ENCODE results near the gene APLP2. TPM values are rescaled to one million over a fixed set of nuclear protein-coding genes. Genes with fewer than 3 reads are reported as not detected.

APLP2 gene
- total RNA-seq, 1 experiment from 2014 or later, result 210 TPM

DNA sequence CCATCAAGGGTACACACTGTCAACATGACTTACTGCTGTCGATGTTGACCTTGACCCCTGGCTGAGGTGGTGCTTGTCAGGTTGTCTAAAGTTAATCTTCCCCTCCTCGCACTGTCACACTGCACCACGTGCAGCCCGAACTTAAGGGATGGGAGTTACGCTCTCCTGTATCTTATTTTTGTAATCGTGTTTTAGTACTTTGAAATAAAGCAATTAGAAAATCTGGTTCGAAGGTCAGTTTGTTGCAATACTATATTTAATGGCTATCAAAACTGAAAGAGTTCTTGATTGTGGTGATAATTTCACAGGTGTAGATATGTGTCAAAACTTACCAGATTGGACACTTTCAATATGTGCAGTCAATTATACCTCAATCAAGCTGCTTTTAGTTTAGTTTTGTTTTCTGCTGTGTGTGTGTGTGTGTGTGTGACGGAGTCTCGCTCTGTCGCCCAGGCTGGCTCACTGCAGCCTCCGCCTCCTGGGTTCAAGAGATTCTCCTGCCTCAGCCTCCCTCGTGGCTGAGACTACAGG is 79.2 kb downstream of the APLP2 start:
- no peak overlapping the region for H3K4me3 ChIP-seq (replicated peaks in 1 of 2; ENCODE audit: low read depth in 1 of 2, low read length in 2 of 2)
- no TSS peak for BruUV-seq (replicated peaks)
- H3K27me3 ChIP-seq (ENCODE audit: insufficient read depth, low read length), result no peaks in the 10 kb centered on the region
- no peak overlapping the region for H3K9ac ChIP-seq (ENCODE audit: low read length)
- TF ChIP-seq POLR2AphosphoS5 (IDR thresholded peaks at IDR 0.05; ENCODE audit: low read depth, low read length), result no peak
- no peak for TF ChIP-seq POLR2A (IDR thresholded peaks at IDR 0.05; ENCODE audit: borderline replicate concordance, extremely low read depth, insufficient read depth, insufficient read length)
- TF ChIP-seq ZFX (IDR thresholded peaks at IDR 0.05), result no peak
- TF ChIP-seq JUND (IDR thresholded peaks at IDR 0.05), result no peak
- TF ChIP-seq, protein P1, sequence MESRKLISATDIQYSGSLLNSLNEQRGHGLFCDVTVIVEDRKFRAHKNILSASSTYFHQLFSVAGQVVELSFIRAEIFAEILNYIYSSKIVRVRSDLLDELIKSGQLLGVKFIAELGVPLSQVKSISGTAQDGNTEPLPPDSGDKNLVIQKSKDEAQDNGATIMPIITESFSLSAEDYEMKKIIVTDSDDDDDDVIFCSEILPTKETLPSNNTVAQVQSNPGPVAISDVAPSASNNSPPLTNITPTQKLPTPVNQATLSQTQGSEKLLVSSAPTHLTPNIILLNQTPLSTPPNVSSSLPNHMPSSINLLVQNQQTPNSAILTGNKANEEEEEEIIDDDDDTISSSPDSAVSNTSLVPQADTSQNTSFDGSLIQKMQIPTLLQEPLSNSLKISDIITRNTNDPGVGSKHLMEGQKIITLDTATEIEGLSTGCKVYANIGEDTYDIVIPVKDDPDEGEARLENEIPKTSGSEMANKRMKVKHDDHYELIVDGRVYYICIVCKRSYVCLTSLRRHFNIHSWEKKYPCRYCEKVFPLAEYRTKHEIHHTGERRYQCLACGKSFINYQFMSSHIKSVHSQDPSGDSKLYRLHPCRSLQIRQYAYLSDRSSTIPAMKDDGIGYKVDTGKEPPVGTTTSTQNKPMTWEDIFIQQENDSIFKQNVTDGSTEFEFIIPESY (IDR thresholded peaks at IDR 0.05; ENCODE audit: extremely low read depth, insufficient replicate concordance, low read length), result no peak
- no peak for TF ChIP-seq EGR1 (IDR thresholded peaks at IDR 0.05; ENCODE audit: low read depth)
- no peak for TF ChIP-seq SP1 (IDR thresholded peaks at IDR 0.05; ENCODE audit: low read depth)
- TF ChIP-seq, protein P2, sequence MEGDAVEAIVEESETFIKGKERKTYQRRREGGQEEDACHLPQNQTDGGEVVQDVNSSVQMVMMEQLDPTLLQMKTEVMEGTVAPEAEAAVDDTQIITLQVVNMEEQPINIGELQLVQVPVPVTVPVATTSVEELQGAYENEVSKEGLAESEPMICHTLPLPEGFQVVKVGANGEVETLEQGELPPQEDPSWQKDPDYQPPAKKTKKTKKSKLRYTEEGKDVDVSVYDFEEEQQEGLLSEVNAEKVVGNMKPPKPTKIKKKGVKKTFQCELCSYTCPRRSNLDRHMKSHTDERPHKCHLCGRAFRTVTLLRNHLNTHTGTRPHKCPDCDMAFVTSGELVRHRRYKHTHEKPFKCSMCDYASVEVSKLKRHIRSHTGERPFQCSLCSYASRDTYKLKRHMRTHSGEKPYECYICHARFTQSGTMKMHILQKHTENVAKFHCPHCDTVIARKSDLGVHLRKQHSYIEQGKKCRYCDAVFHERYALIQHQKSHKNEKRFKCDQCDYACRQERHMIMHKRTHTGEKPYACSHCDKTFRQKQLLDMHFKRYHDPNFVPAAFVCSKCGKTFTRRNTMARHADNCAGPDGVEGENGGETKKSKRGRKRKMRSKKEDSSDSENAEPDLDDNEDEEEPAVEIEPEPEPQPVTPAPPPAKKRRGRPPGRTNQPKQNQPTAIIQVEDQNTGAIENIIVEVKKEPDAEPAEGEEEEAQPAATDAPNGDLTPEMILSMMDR (IDR thresholded peaks at IDR 0.05 in 2 of 3, conservative IDR thresholded peaks at IDR 0.05 in 1 of 3; ENCODE audit: borderline replicate concordance in 1 of 3, insufficient read depth in 1 of 3, low read depth in 2 of 3, low read length in 2 of 3), result no peak
- no peak for TF ChIP-seq CBX3 (IDR thresholded peaks at IDR 0.05; ENCODE audit: low read depth)
- TF ChIP-seq RAD21 (IDR thresholded peaks at IDR 0.05; ENCODE audit: low read depth), result no peak
- no peak for TF ChIP-seq ZNF274 (IDR thresholded peaks at IDR 0.05; ENCODE audit: low read depth, low read length)
- TF ChIP-seq EZH2 (IDR thresholded peaks at IDR 0.05), result no peak
- CTCF ChIA-PET, result no interaction called here
- POLR2A ChIA-PET, result no interaction called here
- intact Hi-C loops (cut with micrococcal nuclease), result no loop called here
- H3K9me2 ChIP-seq (ENCODE audit: insufficient read depth), result no peaks in the 10 kb centered on the region
- RAD21 ChIA-PET (ENCODE audit: low non-redundant PET in 1 of 2, low total read pairs in 2 of 2, uncharacterized antibody in 2 of 2, unreplicated experiment in 2 of 2), result no interaction called here
- no peak overlapping the region for H3K27ac ChIP-seq (ENCODE audit: low read depth, low read length)
- ATAC-seq (no peak), DNase-seq (ENCODE audit: low read depth, low spot score) (no peak)
- peaks cover 6% of the 10 kb centered on the region; the same call in 1 of the 2 replicates for H4K20me1 ChIP-seq (ENCODE audit: insufficient read depth)
- H3K4me1 ChIP-seq (ENCODE audit: control insufficient read depth in 1 of 2, insufficient read depth in 2 of 2, low read length in 2 of 2), result peaks cover 31 to 41% of the 10 kb centered on the region in 2 experiments
- H2AFZ ChIP-seq (ENCODE audit: low read depth, low read length, poor library complexity, severe bottlenecking), result no peak overlapping the region
- peaks cover 0 to 13% of the 10 kb centered on the region in 2 experiments; a peak in 2 of 4 replicates for H3K36me3 ChIP-seq (ENCODE audit: control insufficient read depth in 1 of 2, insufficient read depth in 2 of 2, low read length in 2 of 2)
- H3K9me3 ChIP-seq (ENCODE audit: control insufficient read depth in 1 of 2, insufficient read depth in 1 of 2, low read depth in 1 of 2, low read length in 2 of 2), result no peaks in the 10 kb centered on the region
- H3K4me2 ChIP-seq (ENCODE audit: low read length), result no peak overlapping the region
- H3K79me2 ChIP-seq (ENCODE audit: insufficient read depth, low read length), result no peaks in the 10 kb centered on the region
